RPMI7951 (cell line): ENCODE measurements around the gene HNRNPM. TPM values are rescaled to one million over a fixed set of nuclear protein-coding genes. Genes with fewer than 3 reads are reported as not detected.
"Not testable (repeated sequence)": the region's sequence is repeated elsewhere in the genome, so short reads cannot be mapped to it uniquely, and the experiment has no call there.

Experiments used
- DNase-seq: peaks from one replicate; pipeline ENCODE4 v3.0.0-alpha.2; 2012; ENCODE audit warnings: low read depth
- total RNA-seq: library from RNA; depleted of rRNA; stranded (reverse); fragments of >200 nt; shearing (Covaris generic); gene quantifications from 2 replicates; pipeline ENCODE4 v1.2.3, GENCODE V29; 2014

Gene HNRNPM
- total RNA-seq, 1 experiment from 2014 or later = 44.6 TPM

DNA sequence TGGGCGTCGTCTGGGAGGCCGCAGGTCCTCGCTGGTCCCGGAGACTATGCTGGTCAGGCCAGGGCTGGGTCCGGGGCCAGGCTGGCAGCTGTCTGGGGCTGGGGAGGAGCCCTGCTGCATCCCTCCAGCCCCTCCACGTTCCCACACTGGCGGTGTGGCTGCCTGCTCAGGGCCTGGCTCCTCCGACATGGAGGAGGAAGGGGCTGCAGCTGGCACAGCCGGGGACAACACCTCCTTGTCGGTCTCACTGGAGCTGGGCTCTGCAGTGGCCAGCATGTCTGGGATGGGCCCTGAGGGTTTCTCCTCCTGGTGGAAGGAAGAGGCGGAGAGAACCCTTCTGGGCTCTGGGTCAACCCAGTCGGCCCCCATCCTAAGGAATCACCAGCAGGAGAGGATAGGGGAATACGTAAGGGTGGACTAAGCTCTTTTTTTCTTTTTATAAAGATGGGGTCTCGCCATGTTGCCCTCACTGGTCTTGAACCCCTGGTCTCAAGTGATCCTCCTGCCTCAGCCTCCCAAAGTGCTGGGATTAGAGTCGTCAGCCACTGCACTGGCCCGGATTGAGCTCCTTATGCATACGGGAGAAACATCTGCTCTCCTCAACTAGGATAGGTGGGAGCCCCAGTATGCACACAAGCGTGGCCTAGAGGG is 68.4 kb downstream of the HNRNPM start:
- no peak for DNase-seq

DNA sequence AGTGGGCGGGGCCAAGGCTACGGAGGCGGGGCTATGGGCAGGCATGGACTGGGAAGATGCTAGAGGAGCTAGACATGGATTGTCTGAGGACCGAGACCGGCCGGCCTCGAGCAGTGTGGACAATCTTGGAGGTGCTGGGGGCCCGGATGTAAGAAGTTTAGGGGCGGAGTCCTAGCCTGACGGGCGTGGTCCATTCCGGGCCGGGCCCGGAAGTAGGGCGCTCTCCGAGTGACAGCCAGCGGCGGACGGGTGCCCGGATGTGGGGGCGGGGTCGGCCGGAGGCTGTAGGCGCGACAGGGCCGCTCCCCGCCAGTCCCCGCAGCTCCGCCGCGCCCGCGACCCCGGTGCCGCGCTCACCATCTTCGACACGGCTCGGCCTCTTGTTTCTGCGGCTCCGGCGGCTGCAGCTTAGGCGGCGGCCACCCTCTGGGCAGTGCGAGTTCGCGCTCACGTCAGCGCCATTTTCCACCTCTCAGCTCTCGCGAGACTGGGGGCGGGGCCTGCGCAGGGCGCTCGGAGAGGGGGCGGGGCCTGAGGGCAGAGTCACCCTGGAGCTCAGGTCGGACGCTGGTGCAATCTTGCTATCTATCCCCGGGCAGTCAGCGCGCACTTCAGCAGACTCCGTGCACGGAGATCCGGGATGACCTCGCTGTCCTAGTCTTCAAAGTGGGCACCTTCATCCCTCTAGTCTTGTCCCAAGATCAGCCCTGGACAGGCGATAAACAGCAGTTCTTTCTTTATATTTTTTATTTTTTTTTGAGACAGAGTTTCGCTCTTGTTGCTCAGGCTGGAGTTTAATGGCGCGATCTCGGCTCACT is 69.1 kb downstream of the HNRNPM start, which contains the start of gene ZNF414:
TSS of gene ZNF414 (minus strand) at position 481 of the 818 bp plus-strand sequence. CDS start at position 360, 121 bp downstream.
- peak; percentile 98 for DNase-seq

DNA sequence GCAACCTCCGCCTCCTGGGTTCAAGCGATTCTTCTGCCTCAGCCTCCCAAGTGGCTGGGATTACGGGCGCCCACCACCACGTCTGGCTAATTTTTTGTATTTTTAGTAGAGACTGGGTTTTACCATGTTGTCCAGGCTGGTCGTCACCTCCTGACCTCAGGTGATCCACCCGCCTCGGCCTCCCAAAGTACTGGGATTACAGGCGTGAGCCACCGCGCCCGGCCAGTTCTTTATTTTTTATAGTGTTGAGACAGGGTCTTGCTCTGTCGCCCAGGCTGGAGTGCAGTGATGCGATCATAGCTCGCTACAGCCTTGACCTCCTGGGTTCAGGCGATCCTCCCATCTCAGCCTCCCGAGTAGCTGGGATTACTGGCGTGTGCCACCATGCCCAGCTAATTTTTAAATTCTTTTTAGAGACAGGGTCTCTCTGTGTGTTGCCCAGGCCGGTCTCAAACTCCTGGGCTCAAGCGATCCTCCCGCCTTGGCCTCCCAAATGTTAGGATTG is 69.8 kb downstream of the HNRNPM start:
- DNase-seq = not testable (repeated sequence)

DNA sequence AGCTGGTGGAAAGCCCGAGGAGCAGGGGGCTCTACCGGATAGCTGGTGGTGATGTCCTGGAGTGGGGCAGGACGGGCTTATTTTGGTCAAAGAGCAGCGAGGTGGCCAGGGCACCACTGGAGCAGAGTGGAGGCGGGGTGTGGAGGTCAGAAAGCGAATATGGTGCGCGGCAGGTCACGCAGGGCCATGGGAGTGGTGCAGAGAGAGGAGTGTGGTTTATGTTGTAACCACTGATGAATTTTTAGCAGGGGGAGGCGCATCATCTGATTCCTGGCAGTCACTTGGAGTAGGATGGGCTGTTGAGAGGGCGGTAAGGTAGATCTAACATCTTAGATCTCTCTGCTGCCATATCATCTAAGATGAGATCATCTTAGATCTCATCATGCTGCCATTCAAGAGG is 70.5 kb downstream of the HNRNPM start:
- no peak for DNase-seq

DNA sequence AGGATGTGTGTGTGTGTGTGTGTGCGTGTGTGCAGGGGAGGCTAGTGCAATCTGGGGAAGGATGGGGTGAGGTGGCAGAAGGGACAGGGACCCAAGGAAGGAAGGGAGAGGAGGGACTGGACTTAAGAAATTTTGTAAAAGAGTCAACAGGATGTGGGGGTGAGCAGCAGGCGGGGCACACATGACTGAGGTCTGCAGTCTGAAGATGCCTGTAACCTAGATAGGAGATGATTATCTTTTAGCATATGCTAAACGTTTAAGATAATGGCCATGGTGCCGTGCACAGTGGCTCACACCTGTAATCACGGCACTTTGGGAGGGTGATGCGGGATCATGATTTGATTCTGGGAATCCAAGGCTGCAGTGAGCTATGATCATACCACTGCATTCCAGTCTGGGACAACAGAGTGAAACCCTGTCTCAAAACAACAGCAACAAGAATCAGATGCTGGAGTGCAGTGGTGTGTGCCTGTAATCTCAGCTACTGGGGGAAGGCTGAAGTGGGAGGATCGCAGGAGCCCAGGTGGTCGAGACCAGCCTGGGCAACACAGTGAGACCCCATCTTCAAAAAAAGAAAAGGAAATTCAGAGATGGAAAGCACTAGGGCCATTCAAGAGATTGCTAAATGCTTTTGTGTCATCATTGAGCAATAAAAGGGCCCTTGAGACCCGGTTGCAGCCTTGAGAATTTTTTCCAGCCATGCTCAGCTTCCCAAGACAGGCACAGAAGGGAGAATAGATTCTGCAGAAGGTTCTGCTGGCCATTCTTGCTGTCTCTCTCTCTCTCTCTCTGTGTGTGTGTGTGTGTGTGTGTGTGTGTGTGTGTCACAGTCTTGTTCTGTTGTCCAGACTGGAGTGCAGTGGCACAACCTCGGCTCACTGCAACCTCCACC is 73.0 kb downstream of the HNRNPM start:
- DNase-seq = no peak

DNA sequence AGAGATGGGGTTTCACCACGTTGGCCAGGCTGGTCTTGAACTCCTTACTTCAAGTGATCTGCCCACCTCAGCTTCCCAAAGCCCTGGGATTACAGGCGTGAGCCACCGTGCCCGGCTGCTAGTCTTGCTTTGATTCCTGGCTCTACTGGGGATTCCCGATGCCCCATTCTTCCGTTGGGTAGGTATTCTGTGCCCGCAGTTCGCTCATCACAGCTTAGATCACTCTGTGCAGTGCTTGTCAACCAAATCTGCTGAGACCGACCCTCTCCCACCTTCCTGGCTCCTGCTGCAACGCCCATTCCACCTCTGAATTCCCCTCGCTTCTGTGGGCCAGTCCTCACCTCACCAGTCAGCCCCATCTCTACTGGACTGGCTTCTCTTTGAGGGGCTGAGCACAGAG is 73.8 kb downstream of the HNRNPM start:
- DNase-seq = no peak

DNA sequence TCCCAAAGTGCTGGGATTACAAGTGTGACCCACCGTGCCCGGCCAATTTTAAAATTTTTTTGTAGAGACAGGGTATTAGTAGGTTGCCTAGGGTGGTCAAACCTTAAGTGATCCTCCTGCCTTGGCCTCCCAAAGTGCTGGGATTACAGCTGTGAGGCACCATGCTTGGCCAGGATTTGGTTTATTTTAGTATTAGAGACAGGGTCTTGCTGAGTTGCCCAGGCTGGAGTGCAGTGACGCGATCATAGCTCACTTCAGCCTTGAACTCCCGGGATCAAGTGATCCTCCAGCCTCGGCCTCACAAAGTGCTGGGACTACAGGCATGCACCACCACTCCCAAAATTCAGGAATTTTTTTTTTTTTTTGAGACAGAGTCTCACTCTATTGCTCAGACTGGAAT is 74.6 kb downstream of the HNRNPM start:
- no peak for DNase-seq

DNA sequence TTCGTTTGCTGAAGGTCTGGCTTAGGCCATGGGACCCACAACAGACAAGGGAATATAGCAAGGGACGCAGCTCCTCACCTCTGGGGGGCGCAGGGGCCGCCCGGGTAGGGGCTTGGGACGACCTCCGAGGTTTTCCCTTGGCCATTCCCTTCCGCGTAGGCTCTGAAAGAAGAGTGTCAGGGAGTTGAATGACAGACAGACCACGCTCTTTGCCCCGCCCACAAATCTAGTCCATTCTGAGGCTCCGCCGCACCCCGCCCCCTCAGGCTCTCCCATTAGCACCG is 80.6 kb downstream of the HNRNPM start:
- no peak for DNase-seq

DNA sequence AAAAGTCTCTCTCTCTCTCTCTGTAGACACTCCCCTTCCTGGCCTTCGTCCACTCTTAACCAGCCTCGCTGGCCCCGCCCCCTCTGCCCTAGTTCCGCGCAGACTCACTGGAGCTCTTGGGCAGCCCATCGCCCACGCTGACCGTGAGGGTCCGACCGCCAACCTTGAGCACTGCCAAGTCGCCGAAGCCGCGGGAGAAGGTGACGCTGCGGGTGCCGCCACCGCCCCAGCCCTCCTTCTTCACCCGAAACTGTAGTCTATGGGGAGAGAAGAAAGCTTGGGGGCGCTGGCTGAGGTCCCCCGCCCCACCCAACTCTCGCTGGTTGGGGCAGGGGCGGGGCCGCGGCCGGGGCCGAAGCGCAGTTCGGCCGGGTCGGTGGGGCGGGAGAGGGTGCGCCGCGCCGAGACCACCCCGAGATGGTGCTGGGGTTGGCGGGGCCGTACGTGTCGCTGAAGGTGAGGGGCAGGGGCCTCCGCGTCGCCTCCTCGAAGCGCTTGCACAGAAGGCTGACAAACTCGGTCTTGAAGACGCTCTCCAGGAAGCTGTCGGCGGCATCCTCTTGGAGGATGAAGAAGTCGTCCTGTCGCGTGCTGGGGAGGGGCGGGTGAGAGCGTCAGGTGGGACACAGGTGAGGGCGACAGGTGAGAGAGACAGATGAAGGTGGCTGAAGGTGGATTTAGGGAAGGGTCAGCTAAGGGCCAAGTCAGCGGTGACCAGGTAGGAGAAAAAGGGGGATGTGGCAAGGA is 81.7 kb downstream of the HNRNPM start:
- DNase-seq = peak; percentile 88

DNA sequence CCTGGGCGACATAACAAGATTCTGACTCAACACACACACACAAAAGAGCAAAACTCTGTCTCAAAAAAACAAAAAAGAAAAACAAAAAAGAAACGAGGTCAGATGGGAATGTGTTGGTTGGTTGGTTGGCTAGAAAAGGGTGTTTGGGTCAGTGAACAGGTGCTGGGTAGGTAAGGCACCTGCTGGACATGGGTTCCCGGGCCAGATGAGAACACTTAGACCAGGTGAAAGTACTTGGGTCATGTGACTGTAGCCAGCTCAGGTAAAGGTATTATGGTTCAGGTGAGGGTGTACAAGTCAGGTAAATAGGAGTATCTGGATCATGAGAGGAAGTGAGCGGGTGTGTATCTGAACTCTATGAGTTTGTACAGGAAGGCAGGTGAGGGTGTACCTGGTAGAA is 83.7 kb downstream of the HNRNPM start:
- no peak for DNase-seq

DNA sequence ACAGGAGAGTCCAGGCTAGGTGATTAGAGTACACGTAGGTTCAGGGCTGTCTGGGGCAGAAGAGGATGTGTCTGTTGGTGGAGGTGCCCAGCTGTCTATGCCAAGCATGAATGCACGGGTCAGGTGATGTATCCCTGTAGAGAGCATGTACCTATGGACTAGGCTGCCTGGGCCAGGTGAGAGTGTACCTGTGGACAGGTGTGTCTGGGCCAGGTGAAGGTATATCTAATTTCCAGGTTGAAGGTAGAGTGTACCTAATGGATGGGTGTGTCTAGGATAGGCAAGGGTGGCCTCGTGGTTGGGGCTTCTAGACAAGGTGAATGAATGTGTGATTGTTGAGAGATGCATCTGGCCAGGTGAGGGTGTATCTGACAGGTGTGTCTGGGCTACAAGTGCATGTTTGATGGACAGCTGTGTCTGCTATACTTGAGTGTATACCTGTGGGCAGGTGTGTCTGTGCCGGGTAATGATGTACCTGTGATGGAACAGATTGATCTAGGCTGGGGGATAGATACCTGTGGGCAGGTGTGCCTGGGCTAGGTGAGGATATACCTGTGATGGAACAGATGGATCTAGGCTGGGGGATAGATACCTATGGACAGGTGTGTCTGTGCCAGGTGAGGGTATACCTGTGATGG is 84.7 kb downstream of the HNRNPM start:
- no peak for DNase-seq

DNA sequence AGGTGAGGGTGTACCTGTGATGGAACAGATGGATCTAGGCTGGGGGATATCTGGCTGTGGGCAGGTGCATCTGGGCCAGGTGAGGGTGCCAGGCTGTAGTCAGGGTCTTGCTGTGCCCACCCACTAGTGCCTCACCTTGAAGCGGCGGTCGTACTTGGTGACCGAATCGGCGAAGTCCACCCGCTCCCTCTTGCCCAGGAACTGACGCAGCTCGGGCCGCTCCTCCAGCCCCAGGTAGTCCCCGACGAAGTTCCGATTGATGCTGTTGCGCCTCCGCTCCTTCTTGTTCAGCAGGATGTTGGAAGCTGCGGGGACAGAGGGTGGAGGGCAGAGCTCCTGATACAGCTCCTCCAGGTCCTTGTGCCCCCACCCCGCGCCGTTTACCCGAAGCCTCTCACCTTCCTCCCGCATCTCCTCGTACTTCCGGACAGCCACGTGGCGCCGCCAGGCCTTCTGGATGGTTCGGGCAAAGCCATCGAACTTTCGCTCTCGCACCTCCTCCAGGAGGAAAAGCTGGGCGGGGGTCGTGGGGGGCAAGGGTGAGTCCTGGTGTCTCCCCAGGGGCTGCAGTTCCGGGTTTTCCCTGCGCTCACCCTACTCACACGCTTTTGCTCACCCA is 85.4 kb downstream of the HNRNPM start:
- DNase-seq = no peak

DNA sequence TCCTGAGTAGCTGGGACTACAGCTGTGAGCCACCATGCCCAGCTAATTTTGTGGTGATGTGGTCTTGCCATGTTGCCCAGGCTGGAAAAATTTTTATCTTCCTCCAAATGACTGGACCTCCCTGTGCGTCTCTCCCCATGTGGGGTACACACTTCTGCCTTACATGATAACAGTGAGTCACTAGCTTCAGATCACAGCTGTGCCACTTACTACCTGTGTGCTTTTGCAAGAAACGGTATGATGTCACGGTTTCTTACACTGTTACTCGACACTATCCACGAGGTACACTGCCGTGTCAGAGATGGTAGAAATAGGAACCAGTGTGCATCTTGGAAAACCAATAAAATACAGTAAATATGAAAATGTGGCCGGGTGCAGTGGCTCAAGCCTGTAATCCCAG is 86.7 kb downstream of the HNRNPM start:
- no peak for DNase-seq

DNA sequence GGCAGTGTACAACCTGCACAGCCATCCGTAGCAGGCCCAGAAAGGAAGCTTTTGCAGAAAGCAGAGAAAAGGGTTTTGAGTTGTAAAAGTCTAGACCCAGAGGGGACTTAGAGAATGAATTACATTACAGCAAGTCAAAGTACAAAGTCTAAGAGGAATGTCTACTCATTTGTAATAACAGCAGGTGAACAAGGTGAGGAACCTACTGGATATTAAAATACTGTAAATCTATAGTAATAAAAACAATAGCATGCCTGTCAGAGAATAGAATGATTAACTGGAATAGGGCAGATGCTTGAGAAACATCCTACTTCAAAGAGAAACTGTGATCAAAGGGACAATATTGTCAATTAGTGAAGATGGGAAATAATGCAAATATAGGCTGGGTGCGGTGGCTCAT is 87.5 kb downstream of the HNRNPM start:
- DNase-seq = no peak

DNA sequence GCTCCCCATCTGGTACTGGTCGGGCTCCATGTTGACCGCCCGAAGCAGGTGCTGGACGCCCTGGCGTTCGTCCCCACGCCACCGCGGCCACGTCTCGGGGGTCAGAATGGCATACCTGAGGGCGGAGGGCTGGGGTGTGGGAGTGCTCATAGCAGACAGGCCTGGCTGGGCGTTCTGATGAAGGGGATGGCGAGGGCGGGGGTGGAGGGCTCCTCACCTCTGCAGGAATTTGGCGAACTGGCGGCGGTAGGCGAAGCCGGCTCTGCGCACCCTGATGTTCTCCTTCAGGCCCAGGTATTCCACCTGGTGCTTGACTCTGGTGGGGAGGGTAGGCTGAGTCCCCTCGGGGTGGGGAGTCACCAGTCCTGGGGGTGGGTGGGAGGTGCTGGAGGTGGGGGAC is 91.5 kb downstream of the HNRNPM start:
- no peak for DNase-seq

DNA sequence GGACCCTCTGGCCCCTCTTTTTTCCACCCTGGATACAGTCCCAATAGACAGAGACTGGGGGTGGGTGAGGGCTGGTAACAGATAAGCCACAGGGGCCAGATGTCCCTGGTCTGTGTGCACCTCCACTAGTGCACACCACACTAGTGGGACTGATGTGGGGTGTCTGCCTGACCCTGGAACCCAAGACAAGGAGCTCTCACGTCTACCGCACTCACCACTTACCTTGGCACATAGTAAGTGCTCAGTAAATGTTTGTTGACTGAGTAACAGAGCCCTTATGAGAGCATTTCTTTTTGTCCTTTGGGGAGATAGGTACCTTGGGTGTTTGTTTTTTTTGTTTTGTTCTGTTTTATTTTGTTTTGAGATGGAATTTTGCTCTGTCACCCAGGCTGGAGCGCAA is 92.3 kb downstream of the HNRNPM start:
- no peak for DNase-seq
